GM18870 (cell line): Measurements from ENCODE around the gene SSR3.
"Not testable (repeated sequence)": the region's sequence is repeated elsewhere in the genome, so short reads cannot be mapped to it uniquely, and the experiment has no call there.

Experiments used
- ATAC-seq: cut with Tn5 transposase; IDR thresholded peaks from one replicate; pipeline ENCODE4 v1.9.1; 2021; ENCODE audit warnings: moderate library complexity; ENCODE audit not compliant: unreplicated experiment

The SSR3 gene

DNA sequence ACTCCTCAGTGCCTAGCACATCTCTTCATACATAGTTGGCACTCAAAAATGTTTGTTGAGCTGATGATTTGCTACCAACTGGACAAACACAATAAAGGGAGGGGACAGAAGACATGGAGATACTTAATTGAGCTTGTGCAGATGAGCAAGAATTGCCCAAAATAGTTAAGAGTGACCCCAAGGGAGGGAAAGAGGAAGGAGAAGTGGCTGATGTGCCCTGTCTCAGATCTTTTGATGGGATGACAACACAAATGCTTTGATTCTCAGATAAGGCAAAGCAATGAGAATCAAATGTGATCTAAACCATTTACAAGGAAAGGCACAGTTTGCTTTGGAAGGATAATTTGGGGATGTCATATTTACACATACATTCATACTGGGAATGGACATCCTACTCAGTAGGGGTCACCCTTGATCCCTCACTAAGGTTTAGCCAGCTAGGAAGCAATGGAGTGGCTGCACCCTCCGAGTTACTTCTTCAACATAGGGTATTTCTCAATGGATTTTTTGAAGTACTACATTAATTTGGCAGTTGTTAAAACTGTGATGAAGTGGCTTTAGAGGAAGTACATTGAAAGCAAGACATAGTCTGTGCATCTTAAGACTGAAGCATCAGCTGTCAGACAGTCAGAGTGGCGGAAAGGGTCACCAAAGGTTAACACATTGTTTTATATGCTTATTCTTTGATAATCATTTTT lies 21.9 kb upstream of the SSR3 start:
- ATAC-seq = no peak

DNA sequence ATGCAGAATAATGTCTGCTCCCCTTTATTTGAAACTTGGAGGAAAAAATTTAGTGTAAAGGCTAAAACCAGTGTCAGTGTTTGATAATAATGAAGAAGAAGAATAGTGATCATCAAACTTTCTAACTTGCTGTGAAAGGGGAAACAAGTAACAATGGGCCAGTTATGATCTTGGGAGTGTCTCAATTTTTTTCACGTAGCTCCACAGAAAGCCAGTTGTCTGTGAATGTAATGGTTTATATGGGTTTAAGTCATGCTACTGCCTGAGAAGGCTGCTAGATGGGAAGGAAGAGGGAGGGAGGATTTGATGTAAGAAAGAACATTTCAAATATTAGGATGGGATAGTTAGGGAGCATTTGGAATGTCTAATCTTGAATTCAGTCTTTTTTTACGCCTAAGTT lies 21.1 kb upstream of the SSR3 start:
- ATAC-seq = no peak

DNA sequence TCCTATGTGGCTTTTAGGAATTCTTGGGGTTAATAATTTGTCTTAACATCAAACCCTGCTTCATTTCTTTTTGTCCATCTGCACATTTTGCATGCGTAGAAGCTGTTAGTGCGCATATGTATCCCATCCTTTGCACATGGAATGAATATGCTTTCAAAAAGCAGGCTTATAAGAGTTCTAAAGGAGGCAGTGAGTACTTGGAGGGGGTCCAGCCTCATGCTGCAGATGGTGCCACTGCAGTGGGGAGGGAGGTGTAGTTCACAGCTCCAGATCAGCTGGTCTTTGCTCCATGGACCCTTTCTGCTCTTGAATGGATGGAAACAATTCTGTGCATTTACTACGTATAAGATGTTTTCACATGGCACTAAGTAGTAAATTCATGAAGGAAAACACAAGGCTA lies 20.7 kb upstream of the SSR3 start:
- no peak for ATAC-seq

DNA sequence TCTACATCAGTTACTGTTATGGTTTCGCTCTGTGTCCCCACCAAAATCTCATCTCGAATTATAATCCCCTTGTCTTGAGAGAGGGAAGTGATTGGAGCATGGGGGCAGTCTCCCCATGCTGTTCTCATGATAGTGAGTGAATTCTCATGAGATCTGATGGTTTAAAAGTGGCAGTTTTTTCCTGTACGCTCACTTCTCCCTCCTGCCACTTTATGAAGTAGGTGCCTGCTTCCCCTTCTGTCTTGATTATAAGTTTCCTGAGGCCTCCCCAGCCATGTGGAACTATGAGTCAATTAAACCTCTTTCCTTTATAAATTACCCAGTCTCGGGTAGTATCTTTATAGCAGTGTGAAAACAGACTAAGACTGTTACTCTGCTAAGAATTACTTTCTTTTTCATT lies 15.0 kb upstream of the SSR3 start:
- not testable (repeated sequence) for ATAC-seq

DNA sequence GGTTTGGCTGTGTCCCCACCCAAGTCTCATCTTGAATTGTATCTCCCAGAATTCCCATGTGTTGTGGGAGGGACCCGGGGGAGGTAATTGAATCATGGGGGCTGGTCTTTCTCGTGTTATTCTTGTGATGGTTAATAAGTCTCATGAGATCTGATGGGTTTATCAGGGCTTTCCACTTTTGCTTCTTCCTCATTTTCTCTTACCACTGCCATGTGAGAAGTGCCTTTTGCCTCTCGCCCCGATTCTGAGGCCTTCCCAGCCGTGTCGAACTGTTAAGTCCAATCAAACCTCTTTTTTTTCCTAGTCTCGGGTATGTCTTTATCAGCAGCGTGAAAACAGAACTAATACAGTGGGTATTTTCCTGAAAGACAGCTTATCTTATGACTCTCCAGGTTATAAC lies 14.1 kb upstream of the SSR3 start:
- not testable (repeated sequence) for ATAC-seq

DNA sequence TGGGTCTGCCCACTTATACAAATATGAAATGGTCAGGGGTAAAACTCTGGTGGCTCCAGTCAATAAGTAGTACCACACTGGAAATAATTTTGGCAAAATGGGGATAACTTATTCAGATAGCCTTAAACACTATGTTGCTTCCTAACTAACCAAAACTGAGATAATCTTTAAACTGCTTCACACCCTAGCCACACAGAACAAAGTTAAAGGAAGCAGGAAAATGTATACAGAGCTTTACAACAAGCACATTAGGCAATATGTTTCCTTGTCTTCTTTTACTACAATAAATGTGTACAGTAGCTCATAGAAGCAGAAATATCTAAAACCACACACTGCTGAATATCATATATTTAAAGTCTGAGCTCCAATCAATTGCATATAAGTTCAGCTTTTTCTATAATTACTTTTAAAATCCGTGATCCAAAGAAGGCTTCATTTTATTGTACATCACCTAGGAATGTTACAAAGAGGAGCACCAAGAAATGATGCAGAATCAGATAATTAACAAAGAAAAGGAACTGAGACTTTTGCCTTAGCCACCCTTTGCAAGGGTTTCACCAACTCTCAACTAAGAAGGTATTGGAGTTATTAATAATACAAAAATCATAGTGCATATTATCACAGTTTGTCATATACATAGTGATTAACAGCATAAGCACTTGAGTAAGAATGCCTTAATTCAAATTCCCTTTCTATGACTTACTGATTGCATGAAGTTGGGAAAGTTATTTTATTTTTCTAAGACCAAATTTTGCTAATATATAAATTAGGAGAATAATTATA lies 9.2 kb upstream of the SSR3 start:
- no peak for ATAC-seq

- not testable (repeated sequence) for ATAC-seq
Measured at GRCh38 chr3:156562486-156562885, 7.6 kb upstream of the SSR3 start.

GRCh38 chr3:156561533-156561932 lies 6.6 kb upstream of the SSR3 start:
- no peak for ATAC-seq

DNA sequence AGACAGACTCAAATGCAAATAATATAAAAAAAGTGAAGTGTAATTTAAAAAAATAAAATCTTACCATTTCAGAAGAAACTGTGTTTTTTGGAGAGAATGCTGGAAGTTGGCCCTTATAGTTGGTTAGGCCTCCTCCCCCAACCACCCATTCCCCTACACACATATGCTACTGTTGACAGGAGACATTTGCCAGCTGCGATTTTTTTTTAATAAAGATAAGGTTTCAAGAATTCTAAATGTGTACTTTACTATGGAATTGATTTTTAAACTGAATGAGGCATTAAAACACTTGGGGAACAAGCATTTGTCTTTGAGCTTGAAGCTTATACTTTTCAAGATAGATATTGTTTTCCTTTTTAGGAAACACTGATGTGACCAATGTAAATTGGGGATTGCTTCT lies 4.4 kb upstream of the SSR3 start:
- ATAC-seq = no peak

DNA sequence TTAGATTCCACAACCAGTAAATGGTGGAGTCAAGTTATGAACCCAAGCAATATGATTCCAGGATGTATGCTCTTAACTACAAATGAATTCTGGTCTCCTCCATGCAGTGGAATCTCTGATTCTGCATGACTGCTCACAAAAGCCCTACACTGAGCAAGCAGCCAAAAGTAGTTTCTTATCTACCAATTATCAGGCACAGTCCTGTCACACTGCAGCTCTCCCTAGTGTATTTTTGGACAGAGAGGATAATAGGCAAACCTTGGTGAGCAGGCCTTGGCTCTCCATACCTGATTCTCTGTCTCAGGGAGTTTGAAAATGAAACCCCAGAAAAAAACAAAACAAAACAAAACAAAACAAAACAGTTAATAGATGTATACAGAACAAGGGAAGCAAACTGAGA lies 3.5 kb upstream of the SSR3 start:
- no peak for ATAC-seq

DNA sequence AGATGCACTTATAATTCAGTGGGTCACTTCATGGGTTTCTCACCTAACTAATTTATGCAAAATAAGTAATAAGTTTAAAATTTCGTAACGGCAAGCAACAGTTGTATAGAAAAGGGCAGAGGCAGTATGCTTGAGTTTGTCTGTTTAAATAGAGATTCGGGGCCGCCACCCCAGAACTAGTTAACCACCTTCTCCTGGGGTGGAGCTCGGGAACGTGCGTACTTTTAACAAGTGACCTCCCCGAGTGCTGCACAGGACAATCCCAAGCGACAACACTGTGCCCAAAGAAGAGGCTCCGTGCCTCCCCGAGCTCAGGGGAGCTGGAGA lies 439 bp downstream of the SSR3 start:
- ATAC-seq = no peak

DNA sequence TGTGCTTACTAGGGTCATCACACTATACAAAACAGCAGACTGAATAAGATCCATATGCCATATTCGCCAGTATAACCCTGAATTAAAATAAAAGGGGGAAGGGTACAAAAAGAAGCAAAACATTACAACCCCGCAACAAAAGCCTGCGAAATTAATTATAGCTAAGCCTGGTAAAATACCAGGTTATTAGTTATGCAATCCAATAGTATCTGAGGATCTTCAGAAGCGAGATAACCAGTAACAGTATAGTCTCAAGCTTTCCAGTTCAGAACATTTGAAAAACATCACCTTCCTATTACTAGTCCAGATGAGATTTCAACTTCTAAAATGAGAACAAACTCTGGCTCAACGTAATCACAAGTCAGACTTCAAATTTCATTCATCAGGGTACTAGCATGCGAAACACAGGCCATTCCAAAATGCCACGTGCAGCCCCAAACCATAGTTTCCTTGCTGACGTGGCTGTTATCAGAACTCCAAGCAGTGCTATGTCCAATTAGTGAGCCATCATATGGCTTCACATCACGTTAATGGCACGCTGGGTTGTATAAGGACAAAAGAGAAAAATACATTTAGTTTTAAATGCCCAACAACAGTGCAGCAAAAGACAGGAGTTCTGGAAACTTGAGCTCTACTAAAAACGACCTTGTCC lies 1.1 kb downstream of the SSR3 start:
- no peak for ATAC-seq

GRCh38 chr3:156552973-156553372 lies 1.9 kb downstream of the SSR3 start:
- ATAC-seq = no peak

DNA sequence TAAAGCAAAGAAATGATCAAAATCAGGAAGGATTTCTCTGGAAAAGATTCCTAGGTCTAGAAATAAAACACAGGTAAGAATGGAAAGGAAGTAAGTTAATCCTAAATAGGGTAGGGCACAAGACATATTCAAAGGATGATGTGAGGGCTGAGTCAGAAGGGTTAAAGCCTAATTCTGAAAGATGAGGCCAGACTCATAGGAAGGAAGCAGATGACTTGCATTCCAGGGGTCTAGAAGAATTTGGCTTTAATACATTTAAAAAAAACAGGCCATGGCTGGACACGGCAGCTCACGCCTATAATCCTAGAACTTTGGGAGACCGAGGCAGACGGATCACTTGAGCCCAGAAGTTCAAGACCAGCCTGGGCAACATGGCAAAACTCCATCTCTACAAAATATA lies 3.2 kb downstream of the SSR3 start:
- ATAC-seq = no peak

DNA sequence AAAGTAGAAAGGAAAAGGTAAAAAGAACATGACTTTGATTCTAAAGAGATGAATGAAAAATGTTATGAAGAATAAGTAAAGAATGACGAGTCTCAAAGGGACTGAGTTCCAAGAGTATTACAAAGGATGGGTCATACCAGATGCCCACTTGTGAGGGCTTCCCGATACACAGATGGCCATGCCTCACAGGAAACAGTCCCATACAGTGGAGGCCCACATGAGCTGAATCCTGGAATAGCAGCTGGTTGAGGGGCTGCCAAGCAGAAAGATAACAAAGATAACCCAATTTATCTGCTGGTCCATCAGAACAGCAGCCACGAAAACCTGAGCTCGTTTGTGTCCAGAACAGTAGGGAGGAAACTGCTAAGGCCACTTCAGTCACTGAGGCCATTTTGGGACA lies 3.7 kb downstream of the SSR3 start:
- no peak for ATAC-seq

DNA sequence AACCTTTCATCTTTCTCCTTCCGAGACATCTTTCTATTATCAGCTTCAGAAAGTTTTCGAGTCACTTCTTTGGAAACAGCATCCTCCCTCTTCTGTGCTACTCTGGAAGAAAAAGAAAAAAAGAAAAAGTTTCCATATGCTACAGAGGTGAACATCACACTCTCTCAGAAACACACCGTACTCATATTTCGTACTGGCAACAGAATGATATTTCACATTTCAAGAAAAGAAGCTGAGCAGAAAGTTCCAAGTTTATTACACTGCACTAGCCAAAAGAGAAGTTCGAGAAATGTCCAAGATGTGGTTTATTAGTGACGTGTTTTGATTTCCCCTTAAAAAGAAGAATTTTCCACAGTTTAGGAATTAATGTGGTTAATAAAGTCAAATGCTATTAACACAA lies 6.0 kb downstream of the SSR3 start:
- no peak for ATAC-seq

DNA sequence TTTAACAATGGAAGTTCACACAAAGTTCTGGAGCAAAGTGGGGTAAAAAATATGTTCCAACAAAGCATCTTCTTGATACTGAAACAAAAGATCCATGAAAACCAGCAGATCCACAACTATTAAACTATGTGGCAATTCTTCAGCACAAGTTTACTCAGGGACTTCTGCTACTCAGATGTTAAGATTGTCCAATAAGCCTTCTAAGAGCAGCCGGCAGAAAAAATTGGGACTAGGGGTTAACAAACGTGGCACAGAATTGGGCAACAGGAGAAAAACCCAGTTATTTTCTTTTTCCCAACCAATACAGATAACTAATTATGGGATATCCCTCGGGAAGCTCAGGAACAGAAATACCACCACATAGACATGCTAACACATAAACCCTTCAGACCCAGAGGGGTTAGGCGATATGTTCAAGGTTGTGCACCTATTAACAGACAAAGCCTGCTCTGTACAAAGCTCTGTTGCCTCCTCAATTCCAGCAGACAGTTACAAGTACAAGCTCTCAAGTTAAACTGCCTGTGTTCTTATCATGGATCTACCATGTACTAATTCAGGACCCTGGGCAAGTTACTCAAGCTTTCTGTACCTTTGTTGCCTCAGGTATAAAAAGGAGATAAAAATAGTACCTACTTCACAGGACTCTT lies 6.8 kb downstream of the SSR3 start:
- ATAC-seq = no peak

DNA sequence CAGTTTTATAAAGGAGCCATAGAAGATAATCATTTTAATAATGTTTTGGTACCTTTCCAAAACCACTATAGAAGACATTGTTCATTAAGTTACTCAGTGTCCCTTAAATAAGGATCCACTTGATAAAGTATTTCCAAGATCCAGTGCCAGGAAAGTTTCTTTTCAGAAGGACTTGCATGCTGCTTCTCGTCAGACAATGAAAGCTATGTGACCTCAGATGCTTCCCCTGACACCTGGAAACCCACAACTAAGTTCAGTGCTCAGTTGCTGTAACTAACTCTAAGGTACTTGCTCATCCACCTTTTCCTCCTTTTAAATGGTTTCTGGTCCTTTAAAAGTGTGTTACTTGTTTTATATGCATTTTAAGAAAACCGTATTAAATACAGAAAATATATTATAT lies 7.3 kb downstream of the SSR3 start:
- no peak for ATAC-seq

- no peak for ATAC-seq
Measured at GRCh38 chr3:156543043-156543555, 11.8 kb downstream of the SSR3 start.

GRCh38 chr3:156542101-156543042 lies 12.5 kb downstream of the SSR3 start:
- ATAC-seq = no peak
